HepG2 (cell line): ENCODE data around the gene CTNNA3. TPM values are rescaled to one million over a fixed set of nuclear protein-coding genes. Genes with fewer than 3 reads are reported as not detected.

Experiments used
- ATAC-seq: fragments of 200-7000 bp; cut with Tn5 transposase; 3 replicates; pipeline ENCODE4 v1.9.1; 2020; ENCODE audit warnings: mild to moderate bottlenecking, moderate library complexity
- BruUV-seq: library from RNA; stranded (reverse); fragments of 400-500 nt; replicated peaks from 2 replicates; lab custom pipeline; 2021; lab: Mats Ljungman, UMichigan
- CTCF ChIA-PET: fragments of 300-600 bp; formaldehyde crosslinking; extraction: SDS; loops from one replicate; lab custom pipeline; 2021; ENCODE audit warnings: low total read pairs, inconsistent platforms, low intra/inter-chr PET ratio; lab: Yijun Ruan, JAX
- POLR2A ChIA-PET: fragments of 350-600 bp; sonication (Branson Sonifier 250); formaldehyde crosslinking; loops from one replicate; lab custom pipeline; 2020; ENCODE audit warnings: antibody characterized with exemption, inconsistent platforms; lab: Yijun Ruan, JAX
- DNase-seq: peaks from one replicate; pipeline ENCODE4 v3.0.0-alpha.2; 2015; ENCODE audit warnings: low spot score
- FAIRE-seq: peaks from 3 replicates; lab custom pipeline; 2011; peaks lifted over from hg19 to GRCh38; lab: Jason Lieb, UNC
- H2AFZ ChIP-seq: one replicate; pipeline ENCODE4 v1.6.1; 2011; ENCODE audit warnings: low read length, inconsistent platforms
- H3K27ac ChIP-seq: fragments of 300-600 bp; 3 replicates; pipeline ENCODE4 v1.8.0; 2011; ENCODE audit warnings: mixed run types, mild to moderate bottlenecking, mixed read lengths, low read length, inconsistent platforms; ENCODE audit not compliant: insufficient read depth; ENCODE audit errors: extremely low read length
- H3K27me3 ChIP-seq, 2 experiments: fragments of 200-600 bp in 1 of 2; 2 replicates in 1 of 2; 3 replicates in 1 of 2; pipeline versions ENCODE4 v1.6.0 to v1.8.0; 2011; ENCODE audit warnings: low read length in 2 of 2, mild to moderate bottlenecking in 2 of 2, moderate library complexity in 2 of 2, inconsistent platforms in 1 of 2; ENCODE audit not compliant: insufficient read depth in 2 of 2, control insufficient read depth in 1 of 2
- H3K36me3 ChIP-seq, 2 experiments: fragments of 200-600 bp in 1 of 2; replicated peaks in 1 of 2; 2 replicates in 1 of 2; 3 replicates in 1 of 2; pipeline versions ENCODE4 v1.5.1 to v1.8.0; 2011; ENCODE audit warnings: low read length in 2 of 2, inconsistent platforms in 1 of 2; ENCODE audit not compliant: insufficient read depth in 2 of 2, control insufficient read depth in 1 of 2
- H3K4me1 ChIP-seq: 2 replicates; pipeline ENCODE4 v1.5.1; 2012; ENCODE audit warnings: low read length, inconsistent platforms; ENCODE audit not compliant: insufficient read depth
- H3K4me2 ChIP-seq: 2 replicates; pipeline ENCODE4 v1.6.0; 2011; ENCODE audit warnings: low read depth, low read length, inconsistent platforms
- H3K4me3 ChIP-seq, 3 experiments: fragments of 200-600 bp in 1 of 3; sonication (generic), shearing (Covaris generic) in 1 of 3; replicated peaks in 1 of 3; 2 replicates each; pipeline ENCODE4 v1.5.1; 2011 to 2016; ENCODE audit warnings: low read length in 3 of 3, inconsistent platforms in 2 of 3, low read depth in 2 of 3, mild to moderate bottlenecking in 2 of 3, control low read depth in 1 of 3, mixed read lengths in 1 of 3; ENCODE audit not compliant: insufficient read depth in 1 of 3
- H3K79me2 ChIP-seq: one replicate; pipeline ENCODE4 v1.6.1; 2011; ENCODE audit warnings: low read length, inconsistent platforms; ENCODE audit not compliant: insufficient read depth
- H3K9ac ChIP-seq: 2 replicates; pipeline ENCODE4 v1.6.0; 2011; ENCODE audit warnings: mild to moderate bottlenecking, low read depth, low read length, inconsistent platforms; ENCODE audit not compliant: insufficient read depth
- H3K9me3 ChIP-seq: 2 replicates; pipeline ENCODE4 v1.5.1; 2012; ENCODE audit warnings: mild to moderate bottlenecking, low read length
- H4K20me1 ChIP-seq: 2 replicates; pipeline ENCODE4 v1.6.0; 2011; ENCODE audit warnings: inconsistent platforms, mild to moderate bottlenecking, low read length, moderate library complexity; ENCODE audit not compliant: insufficient read depth
- HINFP ChIP-seq: sonication (generic); formaldehyde crosslinking; IDR thresholded peaks from 2 replicates; pipeline ENCODE4 v1.4.0; 2020; ENCODE audit warnings: low read depth, mild to moderate bottlenecking, missing genetic modification reagents
- NFE2 ChIP-seq: sonication (generic); formaldehyde crosslinking; IDR thresholded peaks from 2 replicates; pipeline ENCODE4 v1.4.0; 2020; ENCODE audit warnings: missing genetic modification reagents
- RCOR2 ChIP-seq: IDR thresholded peaks from 2 replicates; pipeline ENCODE4 v1.6.1; 2016; ENCODE audit warnings: missing biosample characterization, missing genetic modification reagents
- SATB2 ChIP-seq: sonication (generic); formaldehyde crosslinking; IDR thresholded peaks from 2 replicates; pipeline ENCODE4 v1.5.0; 2020; ENCODE audit warnings: missing genetic modification reagents
- SRSF9 ChIP-seq: fragments of 200-400 bp; formaldehyde crosslinking; IDR thresholded peaks from 2 replicates; pipeline ENCODE4 v1.6.1; 2018; ENCODE audit warnings: borderline replicate concordance, mild to moderate bottlenecking, low read depth, low read length; ENCODE audit not compliant: insufficient read depth, poor library complexity, severe bottlenecking
- TAF15 ChIP-seq: fragments of 200-400 bp; formaldehyde crosslinking; IDR thresholded peaks from one replicate; pipeline ENCODE4 v1.6.1; 2018; ENCODE audit warnings: mild to moderate bottlenecking, low read depth, low read length; ENCODE audit not compliant: poor library complexity, severe bottlenecking
- TP53 ChIP-seq: sonication (generic); formaldehyde crosslinking; conservative IDR thresholded peaks from 2 replicates; pipeline ENCODE4 v1.4.0; 2020; ENCODE audit warnings: missing genetic modification reagents
- ZBTB3 ChIP-seq: sonication (generic); formaldehyde crosslinking; IDR thresholded peaks from 2 replicates; pipeline ENCODE4 v1.4.0; 2020; ENCODE audit warnings: low read depth, mild to moderate bottlenecking, moderate library complexity, missing genetic modification reagents, borderline replicate concordance
- ZNF496 ChIP-seq: sonication (generic); formaldehyde crosslinking; IDR thresholded peaks from 2 replicates; pipeline ENCODE4 v1.8.1; 2023; ENCODE audit warnings: mild to moderate bottlenecking, moderate library complexity, missing genetic modification reagents; ENCODE audit not compliant: insufficient replicate concordance
- WGBS: methylation state at CpG from one replicate; pipeline ENCODE4 v1.1.6; 2017; ENCODE audit warnings: low lambda C conversion rate; 5-methylcytosine and 5-hydroxymethylcytosine counted together
- in situ Hi-C: cut with HindIII; loops from 2 replicates; pipeline ENCODE4 v1.10.0; 2017; ENCODE audit warnings: low pct_unique_long_range_greater_than_20kb; ENCODE audit not compliant: extremely low pct_ligation_motif_present
- intact Hi-C: fragments of 100-400 bp; cut with micrococcal nuclease; formaldehyde crosslinking; loops from one replicate; pipeline ENCODE4 v1.10.0; 2022; ENCODE audit not compliant: unreplicated experiment
- polyA plus RNA-seq, 8 experiments: library from polyadenylated mRNA; depleted of rRNA in 3 of 8; stranded (reverse) in 7 of 8; unstranded in 1 of 8; fragments of >200 nt; fragmentation: Illumina TruSeq in 4 of 8; extraction: Trizol in 4 of 8; gene quantifications; 2 replicates each; pipeline versions ENCODE4 v1.2.1 to v1.2.3, GENCODE V29; 2011 to 2016; ENCODE audit warnings: low read depth in 4 of 8, missing spikeins in 1 of 8, mixed read lengths in 1 of 8; ENCODE audit not compliant: insufficient read depth in 1 of 8
- total RNA-seq, 5 experiments: library from RNA; depleted of rRNA; stranded (reverse); fragments of >200 nt; fragmentation: Illumina TruSeq; extraction: Trizol; gene quantifications; 2 replicates each; pipeline ENCODE4 v1.2.3, GENCODE V29; 2016; ENCODE audit warnings: low read depth in 1 of 5
- TF ChIP-seq, protein P1 (sequence below): sonication (generic); formaldehyde crosslinking; IDR thresholded peaks from 2 replicates; pipeline ENCODE4 v1.9.0; 2021; ENCODE audit warnings: mild to moderate bottlenecking, missing genetic modification reagents
- TF ChIP-seq, protein P2 (sequence below): sonication (generic); formaldehyde crosslinking; IDR thresholded peaks from 2 replicates; pipeline ENCODE4 v1.4.0; 2020; ENCODE audit warnings: mild to moderate bottlenecking, missing genetic modification reagents
- TF ChIP-seq, protein P3 (sequence below): IDR thresholded peaks from 2 replicates; pipeline ENCODE4 v1.6.1; 2016; ENCODE audit warnings: low read depth, borderline replicate concordance

Gene CTNNA3
- total and polyA plus RNA-seq, 2 of the 13 experiments (the other 11 are each of a cell fraction or from before 2014, with no cell fraction given) = not detected

GRCh38 chr10:67098461-67098860 is 597.5 kb downstream of the CTNNA3 start:
- ATAC-seq (no peak), FAIRE-seq (no peak), DNase-seq (no peak)
- no peak overlapping the region for H3K9ac ChIP-seq
- no peaks in the 10 kb centered on the region for H3K79me2 ChIP-seq
- ChIA-PET CTCF (no interaction called here), POLR2A (no interaction called here)
- in situ Hi-C loops = no loop called here
- no peak overlapping the region for H3K4me3 ChIP-seq
- no peak overlapping the region for H3K27ac ChIP-seq
- 21% methylated on average over 2 of the region's 2 CpGs for WGBS
- H3K9me3 ChIP-seq = no peaks in the 10 kb centered on the region
- no peaks in the 10 kb centered on the region for H3K27me3 ChIP-seq
- H3K4me2 ChIP-seq = no peak overlapping the region
- H2AFZ ChIP-seq = no peak overlapping the region
- intact Hi-C loops = no loop called here
- no peaks in the 10 kb centered on the region for H3K4me1 ChIP-seq
- no peaks in the 10 kb centered on the region for H3K36me3 ChIP-seq
- no peaks in the 10 kb centered on the region for H4K20me1 ChIP-seq
- TF ChIP-seq ZBTB3 (CRISPR knock-in tag) (no peak), RCOR2 (no peak), TAF15 (no peak), SATB2 (CRISPR knock-in tag) (no peak), SRSF9 (no peak), HINFP (CRISPR knock-in tag) (no peak), NFE2 (no peak), ZNF496 (CRISPR knock-in tag) (no peak), TP53 (CRISPR knock-in tag) (no peak)
- TF ChIP-seq, protein P1, sequence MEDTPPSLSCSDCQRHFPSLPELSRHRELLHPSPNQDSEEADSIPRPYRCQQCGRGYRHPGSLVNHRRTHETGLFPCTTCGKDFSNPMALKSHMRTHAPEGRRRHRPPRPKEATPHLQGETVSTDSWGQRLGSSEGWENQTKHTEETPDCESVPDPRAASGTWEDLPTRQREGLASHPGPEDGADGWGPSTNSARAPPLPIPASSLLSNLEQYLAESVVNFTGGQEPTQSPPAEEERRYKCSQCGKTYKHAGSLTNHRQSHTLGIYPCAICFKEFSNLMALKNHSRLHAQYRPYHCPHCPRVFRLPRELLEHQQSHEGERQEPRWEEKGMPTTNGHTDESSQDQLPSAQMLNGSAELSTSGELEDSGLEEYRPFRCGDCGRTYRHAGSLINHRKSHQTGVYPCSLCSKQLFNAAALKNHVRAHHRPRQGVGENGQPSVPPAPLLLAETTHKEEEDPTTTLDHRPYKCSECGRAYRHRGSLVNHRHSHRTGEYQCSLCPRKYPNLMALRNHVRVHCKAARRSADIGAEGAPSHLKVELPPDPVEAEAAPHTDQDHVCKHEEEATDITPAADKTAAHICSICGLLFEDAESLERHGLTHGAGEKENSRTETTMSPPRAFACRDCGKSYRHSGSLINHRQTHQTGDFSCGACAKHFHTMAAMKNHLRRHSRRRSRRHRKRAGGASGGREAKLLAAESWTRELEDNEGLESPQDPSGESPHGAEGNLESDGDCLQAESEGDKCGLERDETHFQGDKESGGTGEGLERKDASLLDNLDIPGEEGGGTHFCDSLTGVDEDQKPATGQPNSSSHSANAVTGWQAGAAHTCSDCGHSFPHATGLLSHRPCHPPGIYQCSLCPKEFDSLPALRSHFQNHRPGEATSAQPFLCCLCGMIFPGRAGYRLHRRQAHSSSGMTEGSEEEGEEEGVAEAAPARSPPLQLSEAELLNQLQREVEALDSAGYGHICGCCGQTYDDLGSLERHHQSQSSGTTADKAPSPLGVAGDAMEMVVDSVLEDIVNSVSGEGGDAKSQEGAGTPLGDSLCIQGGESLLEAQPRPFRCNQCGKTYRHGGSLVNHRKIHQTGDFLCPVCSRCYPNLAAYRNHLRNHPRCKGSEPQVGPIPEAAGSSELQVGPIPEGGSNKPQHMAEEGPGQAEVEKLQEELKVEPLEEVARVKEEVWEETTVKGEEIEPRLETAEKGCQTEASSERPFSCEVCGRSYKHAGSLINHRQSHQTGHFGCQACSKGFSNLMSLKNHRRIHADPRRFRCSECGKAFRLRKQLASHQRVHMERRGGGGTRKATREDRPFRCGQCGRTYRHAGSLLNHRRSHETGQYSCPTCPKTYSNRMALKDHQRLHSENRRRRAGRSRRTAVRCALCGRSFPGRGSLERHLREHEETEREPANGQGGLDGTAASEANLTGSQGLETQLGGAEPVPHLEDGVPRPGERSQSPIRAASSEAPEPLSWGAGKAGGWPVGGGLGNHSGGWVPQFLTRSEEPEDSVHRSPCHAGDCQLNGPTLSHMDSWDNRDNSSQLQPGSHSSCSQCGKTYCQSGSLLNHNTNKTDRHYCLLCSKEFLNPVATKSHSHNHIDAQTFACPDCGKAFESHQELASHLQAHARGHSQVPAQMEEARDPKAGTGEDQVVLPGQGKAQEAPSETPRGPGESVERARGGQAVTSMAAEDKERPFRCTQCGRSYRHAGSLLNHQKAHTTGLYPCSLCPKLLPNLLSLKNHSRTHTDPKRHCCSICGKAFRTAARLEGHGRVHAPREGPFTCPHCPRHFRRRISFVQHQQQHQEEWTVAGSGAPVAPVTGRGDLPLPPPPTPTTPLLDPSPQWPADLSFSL (CRISPR knock-in tag) = no peak
- TF ChIP-seq, protein P2, sequence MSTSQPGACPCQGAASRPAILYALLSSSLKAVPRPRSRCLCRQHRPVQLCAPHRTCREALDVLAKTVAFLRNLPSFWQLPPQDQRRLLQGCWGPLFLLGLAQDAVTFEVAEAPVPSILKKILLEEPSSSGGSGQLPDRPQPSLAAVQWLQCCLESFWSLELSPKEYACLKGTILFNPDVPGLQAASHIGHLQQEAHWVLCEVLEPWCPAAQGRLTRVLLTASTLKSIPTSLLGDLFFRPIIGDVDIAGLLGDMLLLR (CRISPR knock-in tag) = no peak
- TF ChIP-seq, protein P3, sequence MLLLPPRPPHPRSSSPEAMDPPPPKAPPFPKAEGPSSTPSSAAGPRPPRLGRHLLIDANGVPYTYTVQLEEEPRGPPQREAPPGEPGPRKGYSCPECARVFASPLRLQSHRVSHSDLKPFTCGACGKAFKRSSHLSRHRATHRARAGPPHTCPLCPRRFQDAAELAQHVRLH = no peak
- BruUV-seq = no TSS peak
